Testis (tissue), 5 donors: Measurements from ENCODE around the gene DCAF10. TPM values are rescaled to one million over a fixed set of nuclear protein-coding genes. Genes with fewer than 3 reads are reported as not detected.
"Not testable (repeated sequence)": the region's sequence is repeated elsewhere in the genome, so short reads cannot be mapped to it uniquely, and the experiment has no call there.

ENCODE experiments used
- DNase-seq: peaks from one replicate; pipeline ENCODE4 v3.0.0-alpha.2; 2019
- H3K27ac ChIP-seq, 2 donors: fragments of 200-600 bp; sonication (generic); one replicate each; pipeline ENCODE4 v1.5.1; 2019
- H3K27me3 ChIP-seq: fragments of 200-600 bp; sonication (generic); one replicate; pipeline ENCODE4 v1.5.1; 2019
- H3K36me3 ChIP-seq: fragments of 200-600 bp; sonication (generic); one replicate; pipeline ENCODE4 v1.5.1; 2017; ENCODE audit warnings: low read depth; ENCODE audit errors: missing control alignments
- H3K4me1 ChIP-seq: fragments of 200-600 bp; sonication (generic); one replicate; pipeline ENCODE4 v1.5.1; 2019
- H3K4me3 ChIP-seq, 2 donors: fragments of 200-600 bp; sonication (generic); one replicate each; pipeline ENCODE4 v1.5.1; 2017 to 2019
- H3K9me3 ChIP-seq: fragments of 200-600 bp; sonication (generic); one replicate; pipeline ENCODE4 v1.5.1; 2017
- POLR2A ChIP-seq: fragments of 450-650 bp; IDR thresholded peaks from one replicate; pipeline ENCODE4 v1.6.1; 2017; ENCODE audit warnings: antibody characterized with exemption, mild to moderate bottlenecking, moderate library complexity
- WGBS, 2 donors: methylation state at CpG; one replicate each; pipeline ENCODE4 v1.1.5; 2018; 5-methylcytosine and 5-hydroxymethylcytosine counted together
- intact Hi-C: fragments of 100-400 bp; cut with DNase I; formaldehyde crosslinking; loops from one replicate; pipeline ENCODE4 v1.15.1; 2023; ENCODE audit warnings: low total_unique reads
- long read RNA-seq, 2 donors: transcript quantifications; one replicate each; lab custom pipeline, GENCODE V29; 2026
- polyA plus RNA-seq: library from polyadenylated mRNA; stranded (reverse); fragments of 350-450 nt; fragmentation: Illumina TruSeq; extraction: RNeasy Lipid Tissue Mini Kit (QIAGEN cat#74804); gene quantifications from one replicate; pipeline ENCODE4 v1.2.3, GENCODE V29; 2014; ENCODE audit warnings: low read depth, low replicate concordance; ENCODE audit not compliant: insufficient read depth
- total RNA-seq, 2 donors: library from RNA; depleted of rRNA; stranded (reverse); fragments of >200 nt; gene quantifications; one replicate each; pipeline ENCODE4 v1.2.3, GENCODE V29; 2016
- TF ChIP-seq, protein P1 (sequence below), 3 experiments: fragments of 450-650 bp in 2 of 3; fragments of 200-600 bp in 1 of 3; sonication (generic) in 1 of 3; IDR thresholded peaks; one replicate each; pipeline ENCODE4 v1.5.1; 2016 to 2019; ENCODE audit warnings: antibody characterized with exemption in 3 of 3, mild to moderate bottlenecking in 2 of 3, moderate library complexity in 1 of 3

DCAF10 gene, protein sequence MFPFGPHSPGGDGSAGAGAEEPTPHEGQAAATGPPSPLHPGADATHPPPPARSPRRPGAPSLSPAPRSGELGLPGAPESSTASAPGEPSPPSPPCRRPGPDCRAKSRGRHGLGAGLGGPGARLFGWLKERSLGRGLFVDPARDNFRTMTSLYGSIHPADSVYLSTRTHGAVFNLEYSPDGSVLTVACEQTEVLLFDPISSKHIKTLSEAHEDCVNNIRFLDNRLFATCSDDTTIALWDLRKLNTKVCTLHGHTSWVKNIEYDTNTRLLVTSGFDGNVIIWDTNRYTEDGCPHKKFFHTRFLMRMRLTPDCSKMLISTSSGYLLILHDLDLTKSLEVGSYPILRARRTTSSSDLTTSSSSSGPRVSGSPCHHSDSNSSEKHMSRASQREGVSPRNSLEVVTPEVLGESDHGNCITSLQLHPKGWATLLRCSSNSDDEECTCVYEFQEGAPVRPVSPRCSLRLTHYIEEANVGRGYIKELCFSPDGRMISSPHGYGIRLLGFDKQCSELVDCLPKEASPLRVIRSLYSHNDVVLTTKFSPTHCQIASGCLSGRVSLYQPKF
- total RNA-seq (10 to 100 TPM; 77.3 to 77.9 TPM), polyA plus RNA-seq (104 TPM)
- long read RNA-seq, donor 1, partial matches to known transcripts, result 0 of 5 reads
- long read RNA-seq, donor 1, other reads (novel, unspliced or antisense), result 0 of 5 reads
- long read RNA-seq, donor 2, partial matches to known transcripts, result 0 of 3 reads
- long read RNA-seq, donor 2, other reads (novel, unspliced or antisense), result 0 of 3 reads

DNA sequence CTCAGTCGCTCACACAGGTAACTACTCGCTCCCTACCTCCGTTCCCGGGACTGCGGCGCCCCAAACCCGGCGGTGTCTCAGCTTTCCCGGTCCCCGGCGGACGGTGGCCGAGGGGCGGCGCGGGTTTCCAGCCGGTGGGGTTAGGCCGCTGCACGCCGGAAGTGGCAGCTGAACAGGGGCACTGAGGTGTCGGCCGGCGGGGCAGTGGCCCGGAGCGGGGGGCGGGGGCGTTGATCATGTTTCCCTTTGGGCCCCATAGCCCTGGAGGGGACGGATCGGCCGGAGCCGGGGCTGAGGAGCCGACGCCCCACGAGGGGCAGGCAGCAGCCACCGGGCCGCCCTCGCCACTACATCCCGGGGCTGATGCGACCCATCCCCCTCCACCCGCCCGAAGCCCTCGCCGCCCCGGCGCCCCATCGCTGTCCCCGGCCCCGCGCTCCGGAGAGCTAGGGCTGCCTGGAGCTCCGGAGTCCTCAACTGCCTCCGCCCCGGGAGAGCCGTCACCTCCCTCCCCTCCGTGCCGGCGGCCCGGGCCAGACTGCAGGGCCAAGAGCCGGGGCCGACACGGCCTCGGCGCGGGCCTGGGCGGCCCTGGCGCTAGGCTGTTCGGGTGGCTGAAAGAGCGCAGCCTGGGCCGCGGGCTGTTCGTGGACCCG, at the start of gene DCAF10:
Gene DCAF10, plus strand, starts transcription at position 167 of the 656 bp plus-strand sequence. Its CDS starts 70 bp downstream, at position 237.
- intact Hi-C loops, result no loop called here
- Histone ChIP-seq H3K4me3 (peak within 1 kb of the TSS; percentile 91 to 93), H3K36me3 (no peaks in the 10 kb centered on the region), H3K27ac (peak within 1 kb of the TSS; percentile 87 to 90), H3K4me1 (peaks cover 19% of the 10 kb centered on the region), H3K27me3 (no peaks in the 10 kb centered on the region), H3K9me3 (no peaks in the 10 kb centered on the region)
- WGBS, 2 donors, result 0% methylated on average over 15 to 47 of the region's 72 CpGs
- TF ChIP-seq POLR2A, result no peak
- TF ChIP-seq, protein P1, sequence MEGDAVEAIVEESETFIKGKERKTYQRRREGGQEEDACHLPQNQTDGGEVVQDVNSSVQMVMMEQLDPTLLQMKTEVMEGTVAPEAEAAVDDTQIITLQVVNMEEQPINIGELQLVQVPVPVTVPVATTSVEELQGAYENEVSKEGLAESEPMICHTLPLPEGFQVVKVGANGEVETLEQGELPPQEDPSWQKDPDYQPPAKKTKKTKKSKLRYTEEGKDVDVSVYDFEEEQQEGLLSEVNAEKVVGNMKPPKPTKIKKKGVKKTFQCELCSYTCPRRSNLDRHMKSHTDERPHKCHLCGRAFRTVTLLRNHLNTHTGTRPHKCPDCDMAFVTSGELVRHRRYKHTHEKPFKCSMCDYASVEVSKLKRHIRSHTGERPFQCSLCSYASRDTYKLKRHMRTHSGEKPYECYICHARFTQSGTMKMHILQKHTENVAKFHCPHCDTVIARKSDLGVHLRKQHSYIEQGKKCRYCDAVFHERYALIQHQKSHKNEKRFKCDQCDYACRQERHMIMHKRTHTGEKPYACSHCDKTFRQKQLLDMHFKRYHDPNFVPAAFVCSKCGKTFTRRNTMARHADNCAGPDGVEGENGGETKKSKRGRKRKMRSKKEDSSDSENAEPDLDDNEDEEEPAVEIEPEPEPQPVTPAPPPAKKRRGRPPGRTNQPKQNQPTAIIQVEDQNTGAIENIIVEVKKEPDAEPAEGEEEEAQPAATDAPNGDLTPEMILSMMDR (IDR thresholded peaks at IDR 0.05), result no peak
- DNase-seq, result peak; percentile 89

GRCh38 chr9:37751186-37751585, 49.4 kb upstream of the DCAF10 start:
- Histone ChIP-seq H3K27ac (no peak overlapping the region), H3K4me1 (peaks cover 6% of the 10 kb centered on the region), H3K9me3 (no peaks in the 10 kb centered on the region), H3K4me3 (peak overlapping the region; percentile 9 to 90), H3K27me3 (no peaks in the 10 kb centered on the region), H3K36me3 (no peaks in the 10 kb centered on the region)
- TF ChIP-seq, protein P1 (IDR thresholded peaks at IDR 0.05), result no peak
- no peak for TF ChIP-seq POLR2A
- DNase-seq, result no peak
- WGBS, 2 donors, result 51 to 63% methylated on average over 6 of the region's 6 CpGs
- intact Hi-C loops, result no loop called here

GRCh38 chr9:37751704-37752103, 48.9 kb upstream of the DCAF10 start:
- intact Hi-C loops, H3K36me3 ChIP-seq, H3K4me1 ChIP-seq, H3K27me3 ChIP-seq, DNase-seq, H3K27ac ChIP-seq, H3K9me3 ChIP-seq: not testable (repeated sequence)
- H3K4me3 ChIP-seq, result peak overlapping the region; percentile 9 to 90
- 60 to 76% methylated on average over 15 to 24 of the region's 30 CpGs for WGBS, 2 donors

DNA sequence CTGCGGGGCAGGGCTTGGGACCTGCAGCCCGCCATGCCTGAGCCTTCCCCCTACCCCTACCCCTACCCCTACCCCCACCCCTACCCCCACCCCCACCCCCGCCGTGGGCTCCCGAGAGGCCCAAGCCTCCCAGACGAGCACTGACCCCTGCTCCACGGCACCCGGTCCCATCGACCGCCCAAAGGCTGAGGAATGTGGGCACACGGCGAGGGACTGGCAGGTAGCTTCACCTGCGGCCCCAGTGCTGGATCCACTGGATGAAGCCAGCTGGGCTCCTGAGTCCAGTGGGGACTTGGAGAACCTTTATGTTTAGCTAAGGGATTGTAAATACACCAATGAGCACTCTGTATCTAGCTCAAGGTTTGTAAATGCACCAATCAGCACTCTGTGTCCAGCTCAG, 48.5 kb upstream of the DCAF10 start:
- DNase-seq, H3K27me3 ChIP-seq, H3K36me3 ChIP-seq, H3K4me1 ChIP-seq, H3K9me3 ChIP-seq, H3K27ac ChIP-seq, intact Hi-C loops: not testable (repeated sequence)
- H3K4me3 ChIP-seq, result peak overlapping the region; percentile 9 to 90
- 54 to 83% methylated on average over 3 to 13 of the region's 13 CpGs for WGBS, 2 donors

DNA sequence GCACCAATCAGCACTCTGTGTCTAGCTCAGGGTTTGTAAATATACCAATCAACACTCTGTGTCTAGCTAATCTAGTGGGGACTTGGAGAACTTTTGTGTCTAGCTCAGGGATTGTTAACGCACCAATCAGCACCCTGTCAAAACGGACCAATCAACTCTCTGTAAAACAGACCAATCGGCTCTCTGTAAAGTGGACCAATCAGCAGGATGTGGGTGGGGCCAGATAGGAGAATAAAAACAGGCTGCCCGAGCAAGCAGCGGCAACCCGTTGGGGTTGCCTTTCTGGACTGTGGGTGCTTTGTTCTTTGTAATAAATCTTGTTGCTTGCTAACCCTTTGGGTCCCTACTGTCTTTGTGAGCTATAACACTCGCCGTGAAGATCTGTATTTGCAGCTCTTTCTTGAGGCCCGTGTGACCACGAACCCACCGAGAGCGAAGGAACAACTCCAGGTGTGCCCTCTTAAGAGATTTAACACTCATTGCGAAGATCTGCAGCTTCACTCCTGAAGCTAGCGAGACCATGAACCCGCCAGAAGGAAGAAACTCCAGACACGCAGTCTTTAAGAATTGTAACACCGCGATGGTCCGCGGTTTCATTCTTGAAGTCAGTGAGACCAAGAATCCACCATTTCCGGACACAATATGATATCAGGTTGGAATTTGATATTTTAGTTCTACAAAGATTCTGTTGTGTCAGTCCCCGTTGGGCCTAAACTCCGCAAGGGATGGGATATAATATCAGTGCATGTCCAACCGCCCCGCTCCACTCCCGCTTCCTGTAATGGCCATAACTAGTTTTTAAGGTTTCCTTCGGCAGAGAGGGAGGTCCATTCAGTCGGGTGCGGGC, 47.7 kb upstream of the DCAF10 start:
- peak; percentile 76 for DNase-seq
- H3K36me3 ChIP-seq, result no peaks in the 10 kb centered on the region
- no peaks in the 10 kb centered on the region for H3K9me3 ChIP-seq
- peaks cover 6% of the 10 kb centered on the region for H3K4me1 ChIP-seq
- H3K27me3 ChIP-seq, result no peaks in the 10 kb centered on the region
- H3K27ac ChIP-seq, result peak overlapping the region in 1 of 2 donors; percentile 76
- TF ChIP-seq, protein P1 (IDR thresholded peaks at IDR 0.05), result no peak
- TF ChIP-seq POLR2A, result peak; percentile 18
- intact Hi-C loops, result no loop called here
- peak overlapping the region; percentile 78 to 90 for H3K4me3 ChIP-seq
- WGBS, 2 donors, result 73 to 78% methylated on average over 29 of the region's 29 CpGs
